Fibroblast of lung (primary cell): Measurements from ENCODE around the gene OPN4.

ENCODE experiments used
- EZH2 ChIP-seq: IDR thresholded peaks from 2 replicates; pipeline ENCODE4 v1.5.1; 2012; ENCODE audit warnings: low read length, control low read depth, mild to moderate bottlenecking; ENCODE audit errors: missing control alignments
- TF ChIP-seq, protein P1 (sequence below), 2 donors: IDR thresholded peaks in 1 of 2; conservative IDR thresholded peaks in 1 of 2; 1 replicate in 1 of 2; 2 replicates in 1 of 2; pipeline ENCODE4 v1.5.1; 2011 to 2012; ENCODE audit warnings: low read length in 2 of 2, control low read depth in 1 of 2, inconsistent platforms in 1 of 2, low read depth in 1 of 2, mild to moderate bottlenecking in 1 of 2

DNA sequence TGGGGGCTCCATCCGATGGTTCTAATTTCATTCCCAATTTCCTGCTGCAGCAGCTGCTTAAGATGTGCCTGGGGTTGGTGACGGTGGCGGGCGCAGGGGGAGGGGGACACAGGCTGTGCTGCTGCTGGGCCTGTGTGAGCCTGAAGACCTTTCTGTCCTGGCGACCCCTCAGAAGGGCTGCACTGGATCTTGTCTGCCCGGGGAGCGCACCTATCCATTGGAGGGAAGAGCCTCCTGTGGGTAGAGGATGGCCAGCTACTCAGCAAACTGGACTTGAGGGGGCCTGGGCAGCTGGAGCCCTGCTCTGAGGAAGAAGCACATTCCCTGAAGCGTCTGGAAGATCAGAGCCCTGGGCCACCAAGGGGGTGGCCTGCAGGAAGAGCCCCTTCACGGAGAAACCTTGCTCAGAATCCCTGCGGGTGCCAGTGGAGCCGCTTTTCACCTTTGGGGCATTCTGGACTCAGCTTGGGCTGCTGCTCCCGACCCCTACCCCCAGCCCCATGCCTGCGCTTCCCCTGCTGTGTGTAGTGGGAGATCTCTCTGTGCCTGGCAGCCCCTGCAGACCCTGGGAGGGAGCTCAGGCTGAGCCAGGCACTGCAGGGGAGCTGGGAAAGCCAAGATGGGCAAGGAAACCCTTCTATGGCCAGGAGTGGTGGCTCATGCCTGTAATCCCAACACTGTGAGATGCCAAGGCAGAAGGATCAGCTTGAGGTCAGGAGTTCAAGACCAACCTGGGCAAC lies 31.7 kb downstream of the OPN4 start:
- TF ChIP-seq EZH2, result no peak
- TF ChIP-seq, protein P1, sequence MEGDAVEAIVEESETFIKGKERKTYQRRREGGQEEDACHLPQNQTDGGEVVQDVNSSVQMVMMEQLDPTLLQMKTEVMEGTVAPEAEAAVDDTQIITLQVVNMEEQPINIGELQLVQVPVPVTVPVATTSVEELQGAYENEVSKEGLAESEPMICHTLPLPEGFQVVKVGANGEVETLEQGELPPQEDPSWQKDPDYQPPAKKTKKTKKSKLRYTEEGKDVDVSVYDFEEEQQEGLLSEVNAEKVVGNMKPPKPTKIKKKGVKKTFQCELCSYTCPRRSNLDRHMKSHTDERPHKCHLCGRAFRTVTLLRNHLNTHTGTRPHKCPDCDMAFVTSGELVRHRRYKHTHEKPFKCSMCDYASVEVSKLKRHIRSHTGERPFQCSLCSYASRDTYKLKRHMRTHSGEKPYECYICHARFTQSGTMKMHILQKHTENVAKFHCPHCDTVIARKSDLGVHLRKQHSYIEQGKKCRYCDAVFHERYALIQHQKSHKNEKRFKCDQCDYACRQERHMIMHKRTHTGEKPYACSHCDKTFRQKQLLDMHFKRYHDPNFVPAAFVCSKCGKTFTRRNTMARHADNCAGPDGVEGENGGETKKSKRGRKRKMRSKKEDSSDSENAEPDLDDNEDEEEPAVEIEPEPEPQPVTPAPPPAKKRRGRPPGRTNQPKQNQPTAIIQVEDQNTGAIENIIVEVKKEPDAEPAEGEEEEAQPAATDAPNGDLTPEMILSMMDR (conservative IDR thresholded peaks at IDR 0.05 in 1 of 2, IDR thresholded peaks at IDR 0.05 in 1 of 2; ENCODE audit: low read depth in 1 of 2, low read length in 2 of 2), result no peak
